Measurements from ENCODE around the gene HCLS1.

The HCLS1 gene

DNA sequence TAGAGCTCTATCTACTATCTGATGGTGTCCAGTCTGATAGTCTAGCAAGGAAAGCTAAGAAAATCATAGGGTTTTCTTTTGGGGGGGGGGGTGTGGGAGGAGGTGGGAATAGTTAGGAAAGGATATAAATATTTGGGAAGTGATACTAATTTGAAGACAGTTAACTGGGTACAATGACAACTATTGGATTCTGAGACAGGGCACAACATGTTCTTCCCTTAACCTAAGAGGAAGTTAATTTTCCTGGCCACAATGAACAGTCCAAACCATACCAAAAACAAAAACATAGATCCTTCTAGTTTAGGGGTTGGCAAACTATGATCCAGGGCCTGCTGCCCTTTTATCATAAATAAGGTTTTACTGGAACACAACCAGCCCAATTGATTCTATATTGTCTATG, 10.0 kb upstream of the HCLS1 start:
- Histone ChIP-seq H3K9me3 (ENCODE audit: insufficient read depth, low read depth, low read length) (no peaks in the 10 kb centered on the region), H4K20me1 (ENCODE audit: insufficient read depth, low read length, poor library complexity, severe bottlenecking) (no peaks in the 10 kb centered on the region), H3K79me2 (ENCODE audit: insufficient read depth, low read length) (no peaks in the 10 kb centered on the region), H3K9ac (ENCODE audit: low read depth, low read length, poor library complexity, severe bottlenecking) (no peak overlapping the region), H3K4me2 (ENCODE audit: low read depth, low read length, poor library complexity, severe bottlenecking) (no peak overlapping the region), H2AFZ (ENCODE audit: low read length) (no peak overlapping the region), H3F3A (ENCODE audit: low read depth) (no peaks in the 10 kb centered on the region), H3K27me3 (ENCODE audit: insufficient read depth, low read length, poor library complexity, severe bottlenecking) (no peaks in the 10 kb centered on the region), H3K9me2 (replicated peaks; ENCODE audit: low read depth, low read length) (no peaks in the 10 kb centered on the region), H3K4me1 (ENCODE audit: insufficient read depth, low read length, poor library complexity, severe bottlenecking) (no peaks in the 10 kb centered on the region), H3K4me3 (ENCODE audit: low read length, poor library complexity, severe bottlenecking) (no peak overlapping the region), H3K36me3 (ENCODE audit: insufficient read depth, low read length) (peaks cover 80% of the 10 kb centered on the region; the same call in 1 of the 2 replicates)
- TF ChIP-seq EZH2phosphoT487 (IDR thresholded peaks at IDR 0.05; ENCODE audit: borderline replicate concordance): no peak
- TF ChIP-seq, protein P1, sequence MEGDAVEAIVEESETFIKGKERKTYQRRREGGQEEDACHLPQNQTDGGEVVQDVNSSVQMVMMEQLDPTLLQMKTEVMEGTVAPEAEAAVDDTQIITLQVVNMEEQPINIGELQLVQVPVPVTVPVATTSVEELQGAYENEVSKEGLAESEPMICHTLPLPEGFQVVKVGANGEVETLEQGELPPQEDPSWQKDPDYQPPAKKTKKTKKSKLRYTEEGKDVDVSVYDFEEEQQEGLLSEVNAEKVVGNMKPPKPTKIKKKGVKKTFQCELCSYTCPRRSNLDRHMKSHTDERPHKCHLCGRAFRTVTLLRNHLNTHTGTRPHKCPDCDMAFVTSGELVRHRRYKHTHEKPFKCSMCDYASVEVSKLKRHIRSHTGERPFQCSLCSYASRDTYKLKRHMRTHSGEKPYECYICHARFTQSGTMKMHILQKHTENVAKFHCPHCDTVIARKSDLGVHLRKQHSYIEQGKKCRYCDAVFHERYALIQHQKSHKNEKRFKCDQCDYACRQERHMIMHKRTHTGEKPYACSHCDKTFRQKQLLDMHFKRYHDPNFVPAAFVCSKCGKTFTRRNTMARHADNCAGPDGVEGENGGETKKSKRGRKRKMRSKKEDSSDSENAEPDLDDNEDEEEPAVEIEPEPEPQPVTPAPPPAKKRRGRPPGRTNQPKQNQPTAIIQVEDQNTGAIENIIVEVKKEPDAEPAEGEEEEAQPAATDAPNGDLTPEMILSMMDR (conservative IDR thresholded peaks at IDR 0.05; ENCODE audit: low read length): no peak

DNA sequence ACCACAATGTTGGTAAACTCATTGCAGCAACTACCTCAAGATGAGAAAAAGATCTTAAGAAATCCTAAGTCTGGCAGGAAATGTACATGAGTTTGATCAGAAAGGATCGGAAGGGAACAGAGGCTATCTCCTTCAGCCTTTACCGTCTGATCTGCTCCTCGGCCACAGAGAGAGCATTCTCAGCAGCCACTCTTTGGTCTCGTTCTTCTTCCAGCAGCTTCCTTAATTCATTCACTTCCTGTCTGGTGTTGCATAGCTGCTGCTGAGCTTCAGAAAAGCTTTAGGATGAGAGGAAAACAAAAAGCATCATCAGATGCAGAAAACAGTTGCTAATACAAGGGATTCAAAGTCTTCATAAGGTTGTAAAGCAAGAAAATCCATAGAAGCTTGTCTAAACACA, 6.6 kb upstream of the HCLS1 start:
- Histone ChIP-seq H3K9ac (ENCODE audit: low read depth, low read length, poor library complexity, severe bottlenecking) (no peak overlapping the region), H3K9me2 (replicated peaks; ENCODE audit: low read depth, low read length) (no peaks in the 10 kb centered on the region), H4K20me1 (ENCODE audit: insufficient read depth, low read length, poor library complexity, severe bottlenecking) (no peaks in the 10 kb centered on the region), H3F3A (ENCODE audit: low read depth) (no peaks in the 10 kb centered on the region), H3K79me2 (ENCODE audit: insufficient read depth, low read length) (no peaks in the 10 kb centered on the region), H2AFZ (ENCODE audit: low read length) (no peak overlapping the region), H3K9me3 (ENCODE audit: insufficient read depth, low read depth, low read length) (no peaks in the 10 kb centered on the region), H3K4me3 (ENCODE audit: low read length, poor library complexity, severe bottlenecking) (no peak overlapping the region), H3K36me3 (ENCODE audit: insufficient read depth, low read length) (peaks cover 87% of the 10 kb centered on the region; the same call in 1 of the 2 replicates), H3K4me1 (ENCODE audit: insufficient read depth, low read length, poor library complexity, severe bottlenecking) (no peaks in the 10 kb centered on the region), H3K4me2 (ENCODE audit: low read depth, low read length, poor library complexity, severe bottlenecking) (no peak overlapping the region), H3K27me3 (ENCODE audit: insufficient read depth, low read length, poor library complexity, severe bottlenecking) (no peaks in the 10 kb centered on the region)
- TF ChIP-seq, protein P1 (conservative IDR thresholded peaks at IDR 0.05; ENCODE audit: low read length): no peak
- TF ChIP-seq EZH2phosphoT487 (IDR thresholded peaks at IDR 0.05; ENCODE audit: borderline replicate concordance): no peak

GRCh38 chr3:121665488-121665887, 4.8 kb upstream of the HCLS1 start:
- H3K36me3 ChIP-seq (ENCODE audit: insufficient read depth, low read length): peaks cover 71% of the 10 kb centered on the region; the same call in 1 of the 2 replicates
- no peak overlapping the region for H3K4me2 ChIP-seq (ENCODE audit: low read depth, low read length, poor library complexity, severe bottlenecking)
- H3F3A ChIP-seq (ENCODE audit: low read depth): no peaks in the 10 kb centered on the region
- no peak overlapping the region for H3K9ac ChIP-seq (ENCODE audit: low read depth, low read length, poor library complexity, severe bottlenecking)
- no peaks in the 10 kb centered on the region for H3K27me3 ChIP-seq (ENCODE audit: insufficient read depth, low read length, poor library complexity, severe bottlenecking)
- no peaks in the 10 kb centered on the region for H4K20me1 ChIP-seq (ENCODE audit: insufficient read depth, low read length, poor library complexity, severe bottlenecking)
- no peak overlapping the region for H3K4me3 ChIP-seq (ENCODE audit: low read length, poor library complexity, severe bottlenecking)
- peaks cover 9% of the 10 kb centered on the region for H3K4me1 ChIP-seq (ENCODE audit: insufficient read depth, low read length, poor library complexity, severe bottlenecking)
- no peaks in the 10 kb centered on the region for H3K79me2 ChIP-seq (ENCODE audit: insufficient read depth, low read length)
- H3K9me2 ChIP-seq (replicated peaks; ENCODE audit: low read depth, low read length): no peaks in the 10 kb centered on the region
- H2AFZ ChIP-seq (ENCODE audit: low read length): no peak overlapping the region
- TF ChIP-seq, protein P1 (conservative IDR thresholded peaks at IDR 0.05; ENCODE audit: low read length): no peak
- TF ChIP-seq EZH2phosphoT487 (IDR thresholded peaks at IDR 0.05; ENCODE audit: borderline replicate concordance): no peak
- no peaks in the 10 kb centered on the region for H3K9me3 ChIP-seq (ENCODE audit: insufficient read depth, low read depth, low read length)
